ENCODE results near the gene SLC4A2. TPM values are rescaled to one million over a fixed set of nuclear protein-coding genes. Genes with fewer than 3 reads are reported as not detected.

The SLC4A2 gene
- total RNA-seq, 2 experiments from 2014 or later: 25.6 to 29.7 TPM

DNA sequence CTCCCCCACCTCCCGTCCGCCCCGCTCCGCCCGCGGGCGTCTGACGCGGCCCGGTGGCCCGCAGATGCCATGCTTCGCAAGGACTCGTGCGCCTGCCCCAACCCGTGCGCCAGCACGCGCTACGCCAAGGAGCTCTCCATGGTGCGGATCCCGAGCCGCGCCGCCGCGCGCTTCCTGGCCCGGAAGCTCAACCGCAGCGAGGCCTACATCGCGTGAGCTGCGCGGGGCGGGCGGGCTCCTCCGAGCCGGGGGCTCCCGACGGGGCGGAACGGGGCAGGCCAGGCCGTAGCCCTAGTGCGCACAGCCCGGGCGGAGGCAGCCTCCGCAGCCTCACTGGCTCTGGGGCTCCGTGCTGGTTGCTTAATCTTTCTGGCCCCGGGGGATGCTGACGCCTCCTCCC lies 8.3 kb upstream of the SLC4A2 start:
- peak; percentile 70 for DNase-seq
- H3K4me3 Mint-ChIP-seq: no peak overlapping the region
- no peak overlapping the region for H3K27ac Mint-ChIP-seq
- intact Hi-C loops (cut with micrococcal nuclease): no loop called here
- no peaks in the 10 kb centered on the region for H3K36me3 Mint-ChIP-seq (ENCODE audit: low read depth)
- CTCF ChIA-PET: no interaction called here
- no peaks in the 10 kb centered on the region for H3K27me3 Mint-ChIP-seq (ENCODE audit: low read depth)
- H3K9me3 Mint-ChIP-seq: no peaks in the 10 kb centered on the region
- peaks cover 5% of the 10 kb centered on the region for H3K4me1 Mint-ChIP-seq (ENCODE audit: low read depth)

DNA sequence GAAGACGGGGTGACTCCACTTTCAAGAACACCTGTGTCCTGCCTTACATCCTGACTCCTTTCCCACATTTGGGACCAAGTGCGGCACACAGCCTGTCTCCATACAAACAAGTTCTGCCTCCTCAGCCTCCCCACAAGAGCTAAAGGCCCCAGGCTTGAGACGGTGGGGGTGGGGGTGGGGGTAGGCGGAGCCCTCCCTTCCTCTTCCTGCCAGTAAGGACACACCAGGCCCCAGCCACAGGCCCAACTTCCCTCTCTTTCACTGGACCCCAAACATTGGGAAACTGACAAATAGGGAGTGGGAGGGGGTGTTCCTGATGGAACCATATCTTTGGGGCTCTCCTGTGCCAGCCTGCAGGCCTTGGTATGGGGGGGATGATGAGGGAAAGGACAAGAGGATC lies 6.3 kb upstream of the SLC4A2 start:
- H3K9me3 Mint-ChIP-seq: no peaks in the 10 kb centered on the region
- no peak overlapping the region for H3K4me3 Mint-ChIP-seq
- no peak overlapping the region for H3K27ac Mint-ChIP-seq
- DNase-seq: no peak
- peaks cover 16% of the 10 kb centered on the region for H3K4me1 Mint-ChIP-seq (ENCODE audit: low read depth)
- H3K27me3 Mint-ChIP-seq (ENCODE audit: low read depth): no peaks in the 10 kb centered on the region
- no peaks in the 10 kb centered on the region for H3K36me3 Mint-ChIP-seq (ENCODE audit: low read depth)
- CTCF ChIA-PET: interaction anchor here (1.1 kb wide), 1 partner anchor 34 kb away, joined by 4 read pairs; no protein-coding TSS in a partner anchor
- intact Hi-C loops (cut with micrococcal nuclease): no loop called here

DNA sequence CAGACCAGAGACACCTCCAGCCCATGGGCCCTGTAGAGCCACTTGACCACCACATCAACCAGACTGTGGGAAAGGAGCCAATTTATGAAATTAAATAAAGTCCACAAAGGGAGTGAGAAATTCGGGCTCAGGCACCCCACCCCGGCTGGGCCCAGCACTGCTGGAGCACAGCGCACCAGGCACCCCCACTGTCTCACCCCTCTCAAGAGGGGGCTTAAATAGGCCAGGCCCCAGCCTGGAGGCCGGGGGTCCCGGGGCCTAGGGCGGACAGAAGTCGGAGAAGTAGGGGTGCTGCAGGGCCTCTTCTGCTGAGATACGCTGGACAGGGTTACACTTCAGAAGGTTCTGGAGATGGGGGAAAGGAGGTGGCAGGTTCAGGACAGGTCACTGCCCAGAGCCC lies 5.6 kb upstream of the SLC4A2 start:
- Mint-ChIP-seq H3K36me3 (ENCODE audit: low read depth) (no peaks in the 10 kb centered on the region), H3K27ac (no peak overlapping the region), H3K4me1 (ENCODE audit: low read depth) (peaks cover 19% of the 10 kb centered on the region), H3K9me3 (no peaks in the 10 kb centered on the region), H3K4me3 (no peak overlapping the region), H3K27me3 (ENCODE audit: low read depth) (no peaks in the 10 kb centered on the region)
- intact Hi-C loops (cut with micrococcal nuclease): no loop called here
- no peak for DNase-seq
- CTCF ChIA-PET: no interaction called here

DNA sequence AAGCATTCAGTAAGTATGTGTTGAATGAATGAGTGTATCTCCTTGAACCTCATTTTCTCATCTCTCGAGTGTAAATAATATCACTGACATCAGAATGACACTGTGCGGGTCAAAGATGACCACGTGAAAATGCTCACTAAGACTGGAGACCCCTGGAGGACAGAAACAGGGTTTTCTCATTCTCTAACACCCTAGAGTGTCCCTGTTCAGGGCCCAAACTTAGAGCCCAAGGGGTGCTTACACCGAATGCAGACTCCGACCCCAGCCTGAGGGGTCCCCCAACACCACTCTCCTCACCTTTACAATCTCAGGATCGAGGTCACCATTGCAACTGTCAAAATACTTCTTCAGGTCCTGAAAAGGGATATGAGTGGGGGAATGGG lies 3.1 kb upstream of the SLC4A2 start:
- Mint-ChIP-seq H3K4me1 (ENCODE audit: low read depth) (peaks cover 36% of the 10 kb centered on the region), H3K27ac (no peak overlapping the region), H3K4me3 (peak overlapping the region; percentile 85), H3K27me3 (ENCODE audit: low read depth) (no peaks in the 10 kb centered on the region), H3K36me3 (ENCODE audit: low read depth) (no peaks in the 10 kb centered on the region), H3K9me3 (no peaks in the 10 kb centered on the region)
- CTCF ChIA-PET: interaction anchor here (1.2 kb wide), 1 partner anchor 64 kb away, joined by 3 read pairs; no protein-coding TSS in a partner anchor
- intact Hi-C loops (cut with micrococcal nuclease): no loop called here
- DNase-seq: no peak

DNA sequence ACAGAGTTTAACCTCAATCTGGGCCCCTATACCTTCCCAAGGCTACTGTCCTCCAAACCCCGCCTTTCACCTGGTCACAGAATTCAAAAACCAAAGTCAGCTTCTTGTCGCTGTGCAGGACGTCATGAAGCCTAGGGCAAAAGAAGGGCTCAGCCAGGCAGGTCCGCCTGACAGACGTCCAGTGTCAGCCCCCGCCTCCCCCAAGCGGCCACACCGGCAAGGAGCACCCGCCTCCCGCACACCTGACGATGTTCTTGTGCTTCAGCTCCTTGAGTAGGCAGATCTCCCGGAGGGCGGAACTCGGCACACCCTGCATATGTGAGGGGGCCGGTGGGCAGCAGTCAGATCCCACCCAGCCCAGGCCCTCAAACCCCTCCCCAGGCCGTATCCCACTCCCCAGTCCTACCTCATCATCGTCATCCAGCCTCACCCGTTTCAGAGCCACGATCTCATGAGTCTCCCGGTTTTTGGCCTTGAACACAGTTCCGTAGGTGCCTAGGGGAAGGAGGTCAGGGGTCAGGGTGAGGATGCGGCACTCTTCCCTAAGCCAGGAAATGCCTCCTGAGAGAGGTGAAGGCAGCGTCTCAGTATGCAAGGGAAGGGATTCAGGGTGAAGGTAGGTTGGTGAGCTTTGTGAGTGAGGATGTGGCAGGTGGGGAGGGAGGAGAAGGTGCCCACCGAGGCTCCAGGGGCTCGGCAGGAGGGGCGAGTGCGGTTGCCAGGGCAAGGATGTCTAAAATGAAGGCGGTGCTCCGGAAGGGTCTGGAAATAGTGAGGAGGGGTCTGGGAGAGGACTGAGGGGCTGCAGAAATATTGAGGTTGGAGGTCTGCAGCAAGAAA lies 2.5 kb upstream of the SLC4A2 start:
- no peak for DNase-seq
- no peaks in the 10 kb centered on the region for H3K36me3 Mint-ChIP-seq (ENCODE audit: low read depth)
- CTCF ChIA-PET: no interaction called here
- no peaks in the 10 kb centered on the region for H3K9me3 Mint-ChIP-seq
- H3K4me3 Mint-ChIP-seq: peak overlapping the region; percentile 85
- peaks cover 39% of the 10 kb centered on the region for H3K4me1 Mint-ChIP-seq (ENCODE audit: low read depth)
- no peak overlapping the region for H3K27ac Mint-ChIP-seq
- intact Hi-C loops (cut with micrococcal nuclease): no loop called here
- H3K27me3 Mint-ChIP-seq (ENCODE audit: low read depth): no peaks in the 10 kb centered on the region

DNA sequence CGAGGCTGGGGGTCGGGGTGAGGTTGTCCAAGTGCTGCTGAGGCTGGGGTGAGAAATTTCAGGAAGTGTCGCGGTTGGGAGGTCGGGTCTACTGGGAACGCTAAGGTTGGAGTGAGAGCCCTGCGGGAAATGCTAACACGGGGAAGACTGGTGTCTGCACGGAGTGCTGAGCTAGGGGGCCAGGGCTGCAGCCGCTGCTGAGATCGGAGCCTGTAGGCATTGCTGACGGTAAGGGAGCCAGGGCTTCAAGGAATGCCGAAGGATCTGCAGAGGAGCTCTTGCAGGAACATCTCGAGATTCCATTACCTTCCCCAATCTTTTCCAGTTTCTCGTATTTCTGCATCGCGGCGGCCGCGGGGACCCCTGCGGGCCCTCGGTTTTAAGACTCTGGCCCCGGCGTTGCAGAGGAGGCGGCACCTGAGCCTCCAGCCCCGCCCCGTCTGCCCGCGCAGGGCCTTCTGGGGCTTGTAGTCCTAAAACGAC lies 1.8 kb upstream of the SLC4A2 start, which contains the start of gene CDK5:
TSS of gene CDK5 (minus strand) at position 392 of the 483 bp plus-strand sequence. CDS start at position 343, 49 bp downstream.
- CTCF ChIA-PET: no interaction called here
- H3K4me1 Mint-ChIP-seq (ENCODE audit: low read depth): peaks cover 39% of the 10 kb centered on the region
- H3K27ac Mint-ChIP-seq: peak within 1 kb of the TSS; percentile 89
- DNase-seq: no peak
- no peaks in the 10 kb centered on the region for H3K27me3 Mint-ChIP-seq (ENCODE audit: low read depth)
- intact Hi-C loops (cut with micrococcal nuclease): no loop called here
- H3K9me3 Mint-ChIP-seq: no peaks in the 10 kb centered on the region
- H3K4me3 Mint-ChIP-seq: peak within 1 kb of the TSS; percentile 85
- H3K36me3 Mint-ChIP-seq (ENCODE audit: low read depth): no peaks in the 10 kb centered on the region

DNA sequence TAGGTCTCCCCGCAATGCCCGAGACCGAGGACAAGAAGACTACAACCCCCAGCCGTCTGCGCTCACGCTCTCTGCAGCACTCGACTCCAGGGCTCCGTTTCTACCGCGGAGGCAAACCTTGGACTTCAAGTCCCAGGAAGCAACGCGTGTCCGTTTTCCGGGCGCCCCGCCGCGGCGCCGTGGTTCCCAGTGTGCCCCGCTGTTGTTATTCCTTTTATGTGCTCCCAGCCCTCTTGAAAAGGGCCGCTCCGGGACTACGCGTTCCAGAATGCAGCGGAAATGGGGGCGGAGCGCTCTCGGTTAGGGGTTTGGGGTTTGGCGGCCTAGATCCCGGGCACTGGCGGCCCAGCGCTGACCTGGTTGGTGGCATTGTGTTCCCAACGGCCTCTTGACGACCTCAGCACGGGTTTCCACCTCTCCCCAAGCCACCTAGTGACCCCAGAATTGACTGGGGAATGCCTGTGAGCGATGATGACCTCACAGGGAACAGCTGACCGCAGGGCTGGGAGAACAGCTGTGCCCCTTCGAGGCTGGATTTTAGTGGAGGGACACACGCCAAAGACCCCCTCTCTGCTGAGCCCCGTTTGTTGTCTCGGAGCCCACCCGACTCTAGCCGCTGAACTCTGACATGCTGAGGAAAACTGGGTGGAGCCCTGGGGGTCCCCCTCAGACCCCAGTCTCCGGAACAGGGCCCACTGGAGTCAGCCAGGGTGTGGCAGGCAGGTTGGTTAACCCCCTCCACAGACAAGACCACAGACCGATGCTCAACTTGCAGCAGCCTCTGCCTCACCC lies 1.2 kb upstream of the SLC4A2 start:
- Mint-ChIP-seq H3K27me3 (ENCODE audit: low read depth) (no peaks in the 10 kb centered on the region), H3K27ac (peak overlapping the region; percentile 89), H3K36me3 (ENCODE audit: low read depth) (no peaks in the 10 kb centered on the region), H3K9me3 (no peaks in the 10 kb centered on the region), H3K4me1 (ENCODE audit: low read depth) (peaks cover 35% of the 10 kb centered on the region), H3K4me3 (peak overlapping the region; percentile 85)
- intact Hi-C loops (cut with micrococcal nuclease): loop anchor here (1.0 kb wide), 7 partner anchors 19 to 292 kb away; partner anchors contain the start of genes ABCB8, ABCF2, CHPF2 and FASTK
- peak; percentile 98 for DNase-seq
- CTCF ChIA-PET: interaction anchor here (0.6 to 1.2 kb wide), 4 partner anchors 27 to 74 kb away, joined by 3 to 5 read pairs (median 4); no protein-coding TSS in a partner anchor

DNA sequence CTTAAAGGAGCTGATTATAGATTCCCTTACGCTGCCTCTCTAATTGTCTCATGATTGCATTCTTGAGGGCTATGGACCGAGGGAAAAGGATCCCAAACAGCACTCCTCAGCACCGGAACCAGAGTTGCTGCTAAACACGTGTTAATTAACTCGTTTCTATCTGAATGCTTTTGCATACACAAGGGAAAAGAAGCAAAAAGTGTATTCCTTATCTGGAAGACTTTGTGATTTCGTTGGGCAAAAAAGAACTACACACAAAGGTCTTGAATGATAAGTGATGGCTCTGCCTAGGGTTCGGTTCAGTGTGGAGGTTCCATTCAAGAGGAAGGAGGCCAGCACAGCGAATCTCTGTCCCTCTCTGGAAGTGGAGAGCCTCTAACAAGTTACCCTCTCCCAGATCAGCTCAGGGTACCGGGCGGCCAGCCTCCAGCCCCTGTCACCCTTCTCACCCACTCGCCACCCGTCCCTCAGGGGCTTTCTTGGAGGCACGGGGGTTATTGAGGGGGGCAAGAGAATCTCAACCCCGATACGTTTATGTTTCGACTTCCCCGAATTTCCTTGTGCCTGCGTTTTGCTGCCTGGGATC lies 515 bp upstream of the SLC4A2 start:
- CTCF ChIA-PET: interaction anchor here (0.6 to 1.2 kb wide), 4 partner anchors 28 to 74 kb away, joined by 3 to 5 read pairs (median 4); no protein-coding TSS in a partner anchor
- no peak for DNase-seq
- H3K36me3 Mint-ChIP-seq (ENCODE audit: low read depth): no peaks in the 10 kb centered on the region
- intact Hi-C loops (cut with micrococcal nuclease): loop anchor here (1.0 kb wide), 8 partner anchors 20 to 291 kb away; partner anchors contain the start of genes ABCB8, ABCF2, CHPF2 and FASTK
- no peaks in the 10 kb centered on the region for H3K9me3 Mint-ChIP-seq
- H3K27me3 Mint-ChIP-seq (ENCODE audit: low read depth): no peaks in the 10 kb centered on the region
- H3K4me3 Mint-ChIP-seq: peak overlapping the region; percentile 85
- peaks cover 35% of the 10 kb centered on the region for H3K4me1 Mint-ChIP-seq (ENCODE audit: low read depth)
- H3K27ac Mint-ChIP-seq: peak overlapping the region; percentile 89

DNA sequence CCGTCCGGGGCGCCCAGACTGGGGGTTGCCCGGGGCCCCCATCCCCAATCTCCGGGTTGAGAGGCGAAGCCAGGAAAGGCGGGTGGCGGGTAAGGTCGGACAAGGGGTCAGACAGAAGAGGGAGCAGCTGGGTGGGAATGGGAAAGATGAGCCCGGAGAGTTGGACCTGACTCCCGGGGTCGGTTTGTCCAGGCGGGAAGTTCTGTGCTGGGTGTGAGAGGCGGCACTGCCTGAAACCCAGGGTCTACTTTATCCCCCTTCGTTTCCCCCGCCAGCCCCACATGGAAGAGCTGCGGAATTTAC lies 675 bp downstream of the SLC4A2 start:
- H3K27ac Mint-ChIP-seq: no peak overlapping the region
- no peaks in the 10 kb centered on the region for H3K9me3 Mint-ChIP-seq
- no peak for DNase-seq
- intact Hi-C loops (cut with micrococcal nuclease): no loop called here
- no peaks in the 10 kb centered on the region for H3K27me3 Mint-ChIP-seq (ENCODE audit: low read depth)
- peaks cover 35% of the 10 kb centered on the region for H3K4me1 Mint-ChIP-seq (ENCODE audit: low read depth)
- no peaks in the 10 kb centered on the region for H3K36me3 Mint-ChIP-seq (ENCODE audit: low read depth)
- peak overlapping the region; percentile 85 for H3K4me3 Mint-ChIP-seq
- CTCF ChIA-PET: interaction anchor here (0.7 to 1.6 kb wide), 3 partner anchors 13 to 191 kb away, joined by 3 to 9 read pairs (median 7); no protein-coding TSS in a partner anchor

DNA sequence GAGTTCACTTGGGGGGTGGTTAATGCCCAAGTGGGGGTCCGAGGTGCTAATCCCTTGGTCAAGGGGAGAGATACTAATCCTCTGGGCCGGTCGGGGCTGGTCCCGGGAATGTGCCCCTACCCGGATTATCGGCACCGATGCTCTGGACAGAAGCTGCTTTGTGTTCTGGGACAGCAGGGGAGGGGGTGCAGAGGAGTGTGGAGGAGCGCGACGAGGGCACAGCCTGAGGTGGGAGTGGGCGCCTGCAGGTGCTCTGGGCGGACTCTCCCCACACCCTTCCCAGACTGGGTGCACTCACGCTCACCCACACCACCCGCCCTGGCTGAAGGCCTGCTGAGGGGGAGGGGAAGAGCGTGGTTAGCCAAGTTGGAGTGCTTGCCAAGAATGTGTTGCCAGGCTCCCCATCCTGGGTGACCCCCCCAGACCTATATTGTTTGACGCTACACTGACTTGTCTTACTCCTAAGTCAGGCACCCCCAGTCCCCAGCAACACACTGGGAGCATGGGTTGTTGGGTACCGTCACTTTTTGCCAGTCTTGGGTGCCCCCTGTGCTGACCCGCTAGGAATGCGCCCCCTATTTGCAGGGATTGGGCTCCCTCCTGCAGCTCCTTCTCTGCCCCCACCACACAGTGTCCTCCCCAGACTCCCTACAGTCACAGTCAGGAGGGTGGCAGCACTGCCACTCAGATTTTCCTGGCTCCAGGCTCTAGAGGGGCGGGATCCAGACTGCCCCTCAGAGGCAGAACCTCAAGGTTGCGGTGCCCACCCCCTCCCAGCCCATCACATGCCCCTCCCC lies 1.2 kb downstream of the SLC4A2 start:
- H3K27me3 Mint-ChIP-seq (ENCODE audit: low read depth): no peaks in the 10 kb centered on the region
- intact Hi-C loops (cut with micrococcal nuclease): no loop called here
- H3K4me3 Mint-ChIP-seq: peak overlapping the region; percentile 85
- peaks cover 2% of the 10 kb centered on the region for H3K36me3 Mint-ChIP-seq (ENCODE audit: low read depth)
- DNase-seq: peak; percentile 31
- H3K4me1 Mint-ChIP-seq (ENCODE audit: low read depth): peaks cover 35% of the 10 kb centered on the region
- no peak overlapping the region for H3K27ac Mint-ChIP-seq
- no peaks in the 10 kb centered on the region for H3K9me3 Mint-ChIP-seq
- CTCF ChIA-PET: interaction anchor here (0.7 to 1.6 kb wide), 4 partner anchors 13 to 190 kb away, joined by 3 to 9 read pairs (median 5); no protein-coding TSS in a partner anchor

DNA sequence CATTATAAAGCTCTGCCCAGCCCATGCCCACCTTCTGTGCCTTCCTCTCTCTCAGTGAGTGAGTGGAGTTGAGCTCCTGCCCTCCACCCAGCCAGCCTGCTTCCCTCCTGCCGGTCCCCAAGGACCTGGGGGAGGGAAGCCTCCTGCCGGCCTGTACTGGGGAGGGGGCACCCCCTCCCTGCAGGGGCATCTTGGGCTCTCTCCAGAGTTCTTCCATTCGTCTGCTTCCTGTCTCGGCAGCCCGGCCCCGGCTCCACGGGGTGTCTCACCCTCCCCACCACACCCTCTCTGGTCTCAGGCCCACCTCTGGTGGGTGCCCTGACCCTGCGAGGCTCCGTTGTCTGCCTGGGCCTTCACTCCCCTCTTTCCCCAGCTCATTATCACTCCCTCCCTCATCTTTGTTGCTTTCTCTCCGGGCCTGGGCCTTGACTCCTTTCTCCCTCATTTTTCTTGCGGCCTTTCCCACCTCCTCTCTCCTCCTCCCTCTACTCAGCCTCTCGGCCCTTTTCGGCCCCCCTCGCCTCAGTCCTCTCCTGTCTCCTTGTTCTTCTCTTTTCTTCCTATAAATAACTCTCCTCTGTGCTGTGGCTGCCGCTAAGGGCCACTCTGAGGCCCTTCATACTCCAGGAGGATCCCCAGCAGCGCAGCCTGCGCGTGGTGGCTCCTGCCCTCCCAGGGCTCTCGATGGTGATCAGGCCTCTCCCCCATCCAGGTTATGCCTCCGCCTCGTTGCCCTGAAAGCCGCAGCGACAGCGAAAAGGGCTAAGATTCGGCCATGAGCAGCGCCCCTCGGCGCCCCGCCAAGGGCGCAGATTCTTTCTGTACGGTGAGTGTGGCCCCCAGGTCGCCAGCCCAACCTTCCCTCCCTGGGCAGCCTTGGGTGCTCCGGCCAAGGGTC lies 2.1 kb downstream of the SLC4A2 start:
- Mint-ChIP-seq H3K9me3 (no peaks in the 10 kb centered on the region), H3K27ac (no peak overlapping the region), H3K36me3 (ENCODE audit: low read depth) (peaks cover 2% of the 10 kb centered on the region), H3K4me3 (peak overlapping the region; percentile 85), H3K27me3 (ENCODE audit: low read depth) (no peaks in the 10 kb centered on the region), H3K4me1 (ENCODE audit: low read depth) (peaks cover 35% of the 10 kb centered on the region)
- DNase-seq: no peak
- intact Hi-C loops (cut with micrococcal nuclease): no loop called here
- CTCF ChIA-PET: interaction anchor here (0.5 to 1.6 kb wide), 3 partner anchors 12 to 107 kb away, joined by 3 to 9 read pairs (median 3); no protein-coding TSS in a partner anchor

All from activated naive CD4-positive, alpha-beta T cell treated with anti-CD3 and anti-CD28 coated beads for 36 hours (primary cell).